Karpas-422 (cell line): Measurements from ENCODE around the gene MYO7B. TPM values are rescaled to one million over a fixed set of nuclear protein-coding genes. Genes with fewer than 3 reads are reported as not detected.
"Not testable (repeated sequence)": the region's sequence is repeated elsewhere in the genome, so short reads cannot be mapped to it uniquely, and the experiment has no call there.

Experiments
- DNase-seq: peaks from one replicate; pipeline ENCODE4 v3.0.0-alpha.2; 2015
- H2AFZ ChIP-seq: fragments of 200-600 bp; sonication (generic); 2 replicates; pipeline ENCODE4 v1.6.1; 2014; ENCODE audit warnings: antibody characterized with exemption, low read length, mixed read lengths
- H3K27ac ChIP-seq: fragments of 200-600 bp; sonication (generic); 2 replicates; pipeline ENCODE4 v1.5.1; 2014; ENCODE audit warnings: mild to moderate bottlenecking, low read length, moderate library complexity
- H3K27me3 ChIP-seq: fragments of 200-600 bp; sonication (generic); 2 replicates; pipeline ENCODE4 v1.6.1; 2014; ENCODE audit warnings: low read length, mixed read lengths
- H3K36me3 ChIP-seq: fragments of 200-600 bp; sonication (generic); 2 replicates; pipeline ENCODE4 v1.6.1; 2014; ENCODE audit warnings: low read length, mixed read lengths; ENCODE audit not compliant: insufficient read depth
- H3K4me1 ChIP-seq: fragments of 200-600 bp; sonication (generic); 2 replicates; pipeline ENCODE4 v1.6.1; 2014; ENCODE audit warnings: mild to moderate bottlenecking, low read length, mixed read lengths
- H3K4me2 ChIP-seq: fragments of 200-600 bp; sonication (generic); 2 replicates; pipeline ENCODE4 v1.6.1; 2014; ENCODE audit warnings: low read length, low read depth, mild to moderate bottlenecking; ENCODE audit not compliant: poor library complexity, severe bottlenecking
- H3K4me3 ChIP-seq: fragments of 200-600 bp; sonication (generic); 2 replicates; pipeline ENCODE4 v1.5.1; 2014; ENCODE audit warnings: mild to moderate bottlenecking, antibody characterized with exemption, low read length, mixed read lengths
- H3K79me2 ChIP-seq: fragments of 200-600 bp; sonication (generic); 2 replicates; pipeline ENCODE4 v1.6.1; 2014; ENCODE audit warnings: mild to moderate bottlenecking, low read length, mixed read lengths
- H3K9ac ChIP-seq: fragments of 200-600 bp; sonication (generic); 2 replicates; pipeline ENCODE4 v1.6.0; 2014; ENCODE audit warnings: low read length
- H3K9me2 ChIP-seq: fragments of 200-600 bp; sonication (generic), shearing (Covaris generic); replicated peaks from 2 replicates; pipeline ENCODE4 v1.6.0; 2014; ENCODE audit warnings: mild to moderate bottlenecking, low read length, moderate library complexity; ENCODE audit not compliant: insufficient read depth
- H3K9me3 ChIP-seq: fragments of 300-700, 200-600 bp; sonication (generic); 2 replicates; pipeline ENCODE4 v1.6.1; 2014; ENCODE audit warnings: low read length, mixed read lengths
- H4K20me1 ChIP-seq: fragments of 200-600 bp; sonication (generic); 2 replicates; pipeline ENCODE4 v1.6.1; 2014; ENCODE audit warnings: mild to moderate bottlenecking, antibody characterized with exemption, low read length, low read depth; ENCODE audit not compliant: insufficient read depth
- total RNA-seq: library from RNA; depleted of rRNA; stranded (reverse); fragments of >200 nt; shearing (Covaris generic); gene quantifications from 2 replicates; pipeline ENCODE4 v1.2.3, GENCODE V29; 2014; ENCODE audit warnings: low replicate concordance

Gene MYO7B
- total RNA-seq, 1 experiment from 2014 or later = 3.0 TPM

GRCh38 chr2:127567351-127567854, 31.9 kb downstream of the MYO7B start:
- no peak overlapping the region for H3K4me3 ChIP-seq
- H3K9me3 ChIP-seq = no peaks in the 10 kb centered on the region
- no peaks in the 10 kb centered on the region for H3K79me2 ChIP-seq
- no peaks in the 10 kb centered on the region for H4K20me1 ChIP-seq
- no peak overlapping the region for H3K27ac ChIP-seq
- no peak for DNase-seq
- no peaks in the 10 kb centered on the region for H3K4me1 ChIP-seq
- no peak overlapping the region for H2AFZ ChIP-seq
- H3K4me2 ChIP-seq = no peak overlapping the region
- H3K27me3 ChIP-seq = no peaks in the 10 kb centered on the region
- no peaks in the 10 kb centered on the region for H3K9me2 ChIP-seq
- no peak overlapping the region for H3K9ac ChIP-seq
- H3K36me3 ChIP-seq = no peaks in the 10 kb centered on the region

GRCh38 chr2:127568128-127568527, 32.6 kb downstream of the MYO7B start:
- H3K27ac ChIP-seq = no peak overlapping the region
- H3K9me3 ChIP-seq = no peaks in the 10 kb centered on the region
- H4K20me1 ChIP-seq = no peaks in the 10 kb centered on the region
- H3K9me2 ChIP-seq = no peaks in the 10 kb centered on the region
- H3K4me2 ChIP-seq = no peak overlapping the region
- no peak overlapping the region for H3K4me3 ChIP-seq
- no peak overlapping the region for H3K9ac ChIP-seq
- no peak for DNase-seq
- no peaks in the 10 kb centered on the region for H3K36me3 ChIP-seq
- H3K79me2 ChIP-seq = no peaks in the 10 kb centered on the region
- H3K4me1 ChIP-seq = no peaks in the 10 kb centered on the region
- no peak overlapping the region for H2AFZ ChIP-seq
- no peaks in the 10 kb centered on the region for H3K27me3 ChIP-seq

GRCh38 chr2:127569666-127570065, 34.2 kb downstream of the MYO7B start:
- Histone ChIP-seq H3K79me2 (no peaks in the 10 kb centered on the region), H3K9me2 (no peaks in the 10 kb centered on the region), H4K20me1 (no peaks in the 10 kb centered on the region), H3K27ac (no peak overlapping the region), H3K27me3 (no peaks in the 10 kb centered on the region), H3K4me3 (no peak overlapping the region), H3K4me2 (no peak overlapping the region), H3K9ac (no peak overlapping the region), H3K4me1 (no peaks in the 10 kb centered on the region), H3K36me3 (no peaks in the 10 kb centered on the region), H3K9me3 (no peaks in the 10 kb centered on the region), H2AFZ (no peak overlapping the region)
- DNase-seq = no peak

- no peaks in the 10 kb centered on the region for H3K27me3 ChIP-seq
- no peaks in the 10 kb centered on the region for H3K9me2 ChIP-seq
- H3K9ac ChIP-seq = no peak overlapping the region
- H3K9me3 ChIP-seq = no peaks in the 10 kb centered on the region
- H3K36me3 ChIP-seq = no peaks in the 10 kb centered on the region
- H4K20me1 ChIP-seq = no peaks in the 10 kb centered on the region
- no peak overlapping the region for H3K4me2 ChIP-seq
- H3K4me1 ChIP-seq = 0 out of 2 replicates have a peak, but pooled peaks cover 2% of the 10 kb centered on the region
- no peaks in the 10 kb centered on the region for H3K79me2 ChIP-seq
- no peak overlapping the region for H3K4me3 ChIP-seq
- H3K27ac ChIP-seq = no peak overlapping the region
- DNase-seq = no peak
- H2AFZ ChIP-seq = no peak overlapping the region
These were observed 35.1 kb downstream of the MYO7B start for GRCh38 chr2:127570282-127571250.

- not testable (repeated sequence) for H3K27ac ChIP-seq, H3K4me1 ChIP-seq, H3K9me3 ChIP-seq, DNase-seq, H3K36me3 ChIP-seq, H3K9me2 ChIP-seq, H3K27me3 ChIP-seq, H3K9ac ChIP-seq, H3K4me2 ChIP-seq, H2AFZ ChIP-seq, H3K79me2 ChIP-seq, H4K20me1 ChIP-seq, H3K4me3 ChIP-seq
These were observed 36.9 kb downstream of the MYO7B start for GRCh38 chr2:127572352-127572751.

GRCh38 chr2:127572841-127573240, 37.4 kb downstream of the MYO7B start:
- Histone ChIP-seq H4K20me1 (no peaks in the 10 kb centered on the region), H3K4me2 (no peak overlapping the region), H3K9ac (no peak overlapping the region), H3K36me3 (no peaks in the 10 kb centered on the region), H3K27ac (no peak overlapping the region), H2AFZ (no peak overlapping the region), H3K79me2 (no peaks in the 10 kb centered on the region), H3K4me3 (no peak overlapping the region), H3K9me2 (no peaks in the 10 kb centered on the region), H3K4me1 (peaks cover 7% of the 10 kb centered on the region), H3K9me3 (no peaks in the 10 kb centered on the region), H3K27me3 (no peaks in the 10 kb centered on the region)
- DNase-seq = no peak

- Histone ChIP-seq H4K20me1 (no peaks in the 10 kb centered on the region), H3K9me2 (no peaks in the 10 kb centered on the region), H3K9me3 (no peaks in the 10 kb centered on the region), H3K27me3 (no peaks in the 10 kb centered on the region), H3K9ac (no peak overlapping the region), H3K79me2 (no peaks in the 10 kb centered on the region), H3K4me2 (no peak overlapping the region), H3K4me1 (peaks cover 11% of the 10 kb centered on the region), H2AFZ (no peak overlapping the region), H3K27ac (no peak overlapping the region), H3K36me3 (no peaks in the 10 kb centered on the region), H3K4me3 (no peak overlapping the region)
- no peak for DNase-seq
These were observed 37.8 kb downstream of the MYO7B start for GRCh38 chr2:127573298-127573697.

- no peak overlapping the region for H3K4me2 ChIP-seq
- no peak overlapping the region for H2AFZ ChIP-seq
- no peaks in the 10 kb centered on the region for H3K9me3 ChIP-seq
- H3K79me2 ChIP-seq = no peaks in the 10 kb centered on the region
- H3K9me2 ChIP-seq = no peaks in the 10 kb centered on the region
- no peak for DNase-seq
- H3K4me1 ChIP-seq = peaks cover 11% of the 10 kb centered on the region
- H4K20me1 ChIP-seq = no peaks in the 10 kb centered on the region
- no peak overlapping the region for H3K27ac ChIP-seq
- H3K9ac ChIP-seq = no peak overlapping the region
- H3K4me3 ChIP-seq = no peak overlapping the region
- H3K27me3 ChIP-seq = no peaks in the 10 kb centered on the region; the same call in 1 of the 2 replicates
- no peaks in the 10 kb centered on the region for H3K36me3 ChIP-seq
These were observed 38.3 kb downstream of the MYO7B start for GRCh38 chr2:127573771-127574170.
